IPS-11a (cell line): Measurements from ENCODE around the gene PCP4L1.

ENCODE experiments used
- H3K4me3 ChIP-seq: one replicate; pipeline ENCODE4 v1.5.1; 2013; ENCODE audit warnings: low read depth, low read length, control low read depth

Gene PCP4L1

GRCh38 chr1:161266836-161267235 lies 8.3 kb downstream of the PCP4L1 start:
- no peak overlapping the region for H3K4me3 ChIP-seq

- no peak overlapping the region for H3K4me3 ChIP-seq
These were observed 8.8 kb downstream of the PCP4L1 start for GRCh38 chr1:161267321-161267720.

- H3K4me3 ChIP-seq: no peak overlapping the region
These were observed 14.9 kb downstream of the PCP4L1 start for GRCh38 chr1:161273402-161273801.

- no peak overlapping the region for H3K4me3 ChIP-seq
These were observed 16.3 kb downstream of the PCP4L1 start for GRCh38 chr1:161274874-161275273.

- H3K4me3 ChIP-seq: no peak overlapping the region
These were observed 24.4 kb downstream of the PCP4L1 start for GRCh38 chr1:161282991-161283390.

- H3K4me3 ChIP-seq: no peak overlapping the region
These were observed 26.6 kb downstream of the PCP4L1 start for GRCh38 chr1:161285113-161285512.

GRCh38 chr1:161285521-161285920 lies 27.0 kb downstream of the PCP4L1 start:
- H3K4me3 ChIP-seq: no peak overlapping the region

- no peak overlapping the region for H3K4me3 ChIP-seq
These were observed 29.0 kb downstream of the PCP4L1 start for GRCh38 chr1:161287482-161288054.

- H3K4me3 ChIP-seq: no peak overlapping the region
These were observed 32.2 kb downstream of the PCP4L1 start for GRCh38 chr1:161290779-161291178.

DNA sequence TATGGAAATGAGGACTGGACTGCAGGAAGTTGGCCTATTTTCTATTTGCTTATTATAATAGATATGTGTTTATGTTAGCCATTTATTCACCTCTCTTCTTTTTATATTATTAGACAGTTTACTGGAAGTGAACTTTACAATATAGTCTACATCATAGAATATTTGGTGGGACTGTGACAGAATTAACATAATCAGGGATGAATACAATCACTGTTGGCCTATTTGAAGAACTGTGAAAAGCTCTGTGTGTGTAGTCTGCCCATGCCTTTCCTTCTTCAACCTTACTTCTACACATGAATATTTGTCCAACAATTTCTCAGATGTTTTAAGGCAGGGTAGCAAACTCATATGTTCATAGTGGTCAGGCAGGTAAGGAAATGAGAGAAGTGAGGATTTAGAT lies 38.9 kb downstream of the PCP4L1 start:
- no peak overlapping the region for H3K4me3 ChIP-seq

DNA sequence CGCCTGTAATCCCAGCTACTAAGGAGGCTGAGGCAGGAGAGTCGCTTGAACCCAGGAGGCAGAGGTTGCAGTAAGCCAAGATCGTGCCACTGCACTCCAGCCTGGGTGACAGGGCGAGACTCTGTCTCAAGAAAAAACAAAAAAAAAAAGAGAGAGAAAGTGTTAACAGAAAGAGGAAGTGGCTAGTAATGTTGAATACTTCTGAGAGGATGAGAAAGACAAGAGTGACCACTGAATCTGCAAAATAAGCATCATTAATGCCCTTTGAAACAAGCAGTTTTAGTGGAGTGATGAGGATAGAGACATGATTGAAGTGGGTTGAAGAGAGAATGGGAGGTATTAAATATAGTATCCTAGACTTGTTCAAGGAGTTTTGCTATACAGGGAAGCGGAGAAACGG lies 39.6 kb downstream of the PCP4L1 start:
- H3K4me3 ChIP-seq: no peak overlapping the region

GRCh38 chr1:161299347-161299746 lies 40.8 kb downstream of the PCP4L1 start:
- H3K4me3 ChIP-seq: no peak overlapping the region

DNA sequence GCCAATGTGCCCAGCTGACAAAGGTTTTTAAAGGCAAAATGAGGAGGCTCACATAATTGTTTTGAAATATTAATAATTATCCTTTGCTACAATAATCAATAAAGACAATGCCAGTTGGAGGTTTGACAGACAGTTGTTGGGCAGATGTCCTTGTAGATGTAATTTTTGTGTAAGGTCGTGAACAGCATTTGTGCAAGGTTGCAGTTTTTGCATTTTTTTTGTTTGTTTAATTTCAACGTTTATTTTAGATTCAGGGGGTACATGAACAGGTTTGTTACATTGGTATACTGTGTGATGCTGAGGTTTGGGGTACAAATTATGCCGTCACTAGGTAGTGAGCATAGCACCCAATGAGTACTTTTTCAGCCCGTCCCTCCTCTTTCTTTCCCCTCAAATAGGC lies 41.9 kb downstream of the PCP4L1 start:
- H3K4me3 ChIP-seq: no peak overlapping the region

- H3K4me3 ChIP-seq: peak overlapping the region; percentile 96
These were observed 46.7 kb downstream of the PCP4L1 start for GRCh38 chr1:161304927-161305866.

DNA sequence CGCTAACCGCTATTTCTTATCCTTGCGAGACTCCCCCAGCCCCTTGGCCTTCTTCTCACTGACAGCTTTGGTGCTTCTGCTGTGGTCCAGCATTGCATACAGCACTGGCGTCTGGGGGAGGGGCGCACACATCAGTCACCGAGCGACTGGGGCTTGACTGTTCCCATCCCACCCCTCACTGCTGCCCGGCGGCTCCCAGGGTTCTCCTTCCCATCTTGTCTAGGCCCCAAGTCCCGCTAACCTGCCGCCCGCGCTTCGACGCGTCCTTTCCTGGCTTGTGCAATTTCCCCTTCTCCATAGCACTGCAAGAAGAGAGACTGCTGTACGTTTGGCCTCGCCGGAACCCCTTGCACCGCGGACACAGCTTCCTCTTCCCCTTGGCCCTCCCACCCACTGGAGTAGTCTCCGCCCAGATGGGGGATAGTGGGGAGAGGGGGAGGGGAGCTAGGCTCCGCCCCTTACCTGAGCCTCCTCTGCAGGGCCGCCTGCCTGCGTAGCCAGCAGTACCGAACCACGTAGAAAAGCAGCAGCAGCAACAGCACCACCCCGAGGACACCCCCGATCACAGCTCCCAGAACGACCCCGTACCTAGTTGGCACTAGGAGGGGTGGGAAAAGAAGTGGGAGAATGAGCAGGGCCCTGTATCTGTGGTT lies 47.4 kb downstream of the PCP4L1 start:
- peak overlapping the region; percentile 96 for H3K4me3 ChIP-seq

GRCh38 chr1:161307230-161307768 lies 48.8 kb downstream of the PCP4L1 start:
- no peak overlapping the region for H3K4me3 ChIP-seq

GRCh38 chr1:161307892-161308638 lies 49.5 kb downstream of the PCP4L1 start:
- H3K4me3 ChIP-seq: no peak overlapping the region

DNA sequence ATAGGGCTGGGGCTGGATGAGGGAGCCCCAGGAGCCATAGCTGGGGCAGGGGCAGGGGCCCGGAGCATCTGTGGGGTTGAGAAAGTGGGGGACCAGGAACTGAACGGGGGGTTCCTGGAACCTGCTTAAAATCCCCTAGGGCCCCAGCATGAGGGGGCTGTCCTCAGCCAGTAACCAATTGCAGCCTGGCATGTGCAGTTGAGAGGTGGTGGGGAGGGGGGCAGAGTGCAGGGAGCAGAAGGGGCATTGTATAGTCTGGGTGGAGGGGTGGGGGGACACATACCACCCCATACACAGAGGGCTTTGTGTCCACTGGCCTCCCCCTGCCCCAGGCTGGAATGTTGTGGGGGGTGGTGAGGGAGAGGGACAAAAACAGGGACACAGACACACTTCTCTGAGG lies 51.3 kb downstream of the PCP4L1 start, which contains the start of gene MPZ:
TSS of gene MPZ (minus strand) at position 101 of the 400 bp plus-strand sequence. CDS start at position 38, 63 bp downstream.
- H3K4me3 ChIP-seq: no peak within 1 kb of the TSS

GRCh38 chr1:161311595-161312181 lies 53.1 kb downstream of the PCP4L1 start:
- H3K4me3 ChIP-seq: no peak overlapping the region

GRCh38 chr1:161313554-161314200 lies 55.1 kb downstream of the PCP4L1 start:
- peak overlapping the region; percentile 97 for H3K4me3 ChIP-seq
